ENCODE data around the gene VAV2.

The VAV2 gene

GRCh38 chr9:133884907-133885744 lies 107.0 kb downstream of the VAV2 start:
- TF ChIP-seq, protein P1, sequence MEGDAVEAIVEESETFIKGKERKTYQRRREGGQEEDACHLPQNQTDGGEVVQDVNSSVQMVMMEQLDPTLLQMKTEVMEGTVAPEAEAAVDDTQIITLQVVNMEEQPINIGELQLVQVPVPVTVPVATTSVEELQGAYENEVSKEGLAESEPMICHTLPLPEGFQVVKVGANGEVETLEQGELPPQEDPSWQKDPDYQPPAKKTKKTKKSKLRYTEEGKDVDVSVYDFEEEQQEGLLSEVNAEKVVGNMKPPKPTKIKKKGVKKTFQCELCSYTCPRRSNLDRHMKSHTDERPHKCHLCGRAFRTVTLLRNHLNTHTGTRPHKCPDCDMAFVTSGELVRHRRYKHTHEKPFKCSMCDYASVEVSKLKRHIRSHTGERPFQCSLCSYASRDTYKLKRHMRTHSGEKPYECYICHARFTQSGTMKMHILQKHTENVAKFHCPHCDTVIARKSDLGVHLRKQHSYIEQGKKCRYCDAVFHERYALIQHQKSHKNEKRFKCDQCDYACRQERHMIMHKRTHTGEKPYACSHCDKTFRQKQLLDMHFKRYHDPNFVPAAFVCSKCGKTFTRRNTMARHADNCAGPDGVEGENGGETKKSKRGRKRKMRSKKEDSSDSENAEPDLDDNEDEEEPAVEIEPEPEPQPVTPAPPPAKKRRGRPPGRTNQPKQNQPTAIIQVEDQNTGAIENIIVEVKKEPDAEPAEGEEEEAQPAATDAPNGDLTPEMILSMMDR (IDR thresholded peaks at IDR 0.05; ENCODE audit: insufficient read depth, low read depth, low read length, missing control alignments), result no peak
- H3K4me3 ChIP-seq (ENCODE audit: low read length), result no peak overlapping the region
- no peak for DNase-seq (ENCODE audit: low read depth)

GRCh38 chr9:133882849-133883755 lies 109.0 kb downstream of the VAV2 start:
- TF ChIP-seq, protein P1 (IDR thresholded peaks at IDR 0.05; ENCODE audit: insufficient read depth, low read depth, low read length, missing control alignments), result no peak
- H3K4me3 ChIP-seq (ENCODE audit: low read length), result no peak overlapping the region

DNA sequence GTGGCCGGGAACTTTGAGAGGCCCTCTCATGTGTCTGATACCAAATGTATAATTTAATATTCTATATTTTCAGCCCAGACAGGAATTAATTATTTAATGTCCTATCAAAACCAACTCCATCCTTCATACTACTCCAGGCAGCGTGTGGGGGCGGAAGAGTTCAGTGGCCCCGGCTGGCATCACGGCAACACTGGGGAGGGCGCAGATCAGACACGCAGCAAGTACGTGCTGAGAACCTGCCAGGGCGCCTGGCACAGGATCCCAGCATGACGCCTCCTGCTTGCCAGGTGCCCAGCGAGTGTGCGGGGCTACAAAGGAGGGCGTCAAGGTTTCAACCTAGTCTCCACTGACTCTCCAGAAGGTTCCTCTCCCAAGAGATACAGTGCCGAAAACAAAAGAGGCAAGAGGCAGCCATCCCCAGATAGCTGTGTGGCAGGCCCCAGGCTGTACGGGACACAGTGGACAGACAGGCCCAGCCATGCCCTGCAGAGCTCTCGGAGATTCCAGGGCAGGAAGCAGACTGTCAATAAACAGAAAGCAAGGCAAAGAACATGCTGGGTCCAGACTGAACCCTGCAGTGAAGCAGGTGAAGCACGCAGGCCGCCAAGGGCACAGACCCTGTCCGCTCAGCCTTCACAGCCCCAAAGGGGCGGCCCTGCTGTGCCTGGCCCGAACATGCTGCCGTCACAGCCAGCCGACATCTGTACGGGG lies 110.3 kb downstream of the VAV2 start:
- DNase-seq (ENCODE audit: low read depth), result peak; percentile 85
- TF ChIP-seq, protein P1 (IDR thresholded peaks at IDR 0.05; ENCODE audit: insufficient read depth, low read depth, low read length, missing control alignments), result no peak
- no peak overlapping the region for H3K4me3 ChIP-seq (ENCODE audit: low read length)

More at GRCh38 chr9:133882849-133883755, 109.0 kb downstream of the VAV2 start:
- peak; percentile 93 for DNase-seq (ENCODE audit: low read depth)

GRCh38 chr9:133880851-133881661 lies 111.1 kb downstream of the VAV2 start:
- TF ChIP-seq, protein P1 (IDR thresholded peaks at IDR 0.05; ENCODE audit: insufficient read depth, low read depth, low read length, missing control alignments), result no peak
- DNase-seq (ENCODE audit: low read depth), result peak; percentile 91
- no peak overlapping the region for H3K4me3 ChIP-seq (ENCODE audit: low read length)

DNA sequence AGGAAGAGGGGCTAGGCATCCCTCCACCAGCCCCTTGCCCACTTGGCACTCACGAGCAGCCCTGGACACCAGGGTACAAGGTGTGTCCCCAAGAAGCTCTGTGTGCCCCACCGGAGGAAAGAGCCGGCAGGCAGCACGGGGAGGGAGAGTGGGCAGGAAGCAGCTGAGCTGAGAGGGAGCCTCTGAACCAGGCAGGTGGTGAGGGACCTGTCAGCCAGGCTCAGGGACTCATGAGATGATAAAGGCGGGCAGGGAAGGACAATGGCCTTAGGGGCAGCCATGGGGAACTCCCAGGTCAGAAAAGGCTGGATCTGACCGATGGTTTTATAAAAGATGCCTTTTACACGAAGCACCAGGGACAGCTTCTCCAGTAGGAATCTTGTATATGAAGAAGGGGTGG lies 112.0 kb downstream of the VAV2 start:
- H3K4me3 ChIP-seq (ENCODE audit: low read length), result no peak overlapping the region
- TF ChIP-seq, protein P1 (IDR thresholded peaks at IDR 0.05; ENCODE audit: insufficient read depth, low read depth, low read length, missing control alignments), result no peak
- DNase-seq (ENCODE audit: low read depth), result no peak

GRCh38 chr9:133879615-133880014 lies 112.5 kb downstream of the VAV2 start:
- no peak overlapping the region for H3K4me3 ChIP-seq (ENCODE audit: low read length)
- DNase-seq (ENCODE audit: low read depth), result no peak
- TF ChIP-seq, protein P1 (IDR thresholded peaks at IDR 0.05; ENCODE audit: insufficient read depth, low read depth, low read length, missing control alignments), result no peak
